ENCODE data around the gene ABR. TPM values are rescaled to one million over a fixed set of nuclear protein-coding genes. Genes with fewer than 3 reads are reported as not detected.
"Not testable (repeated sequence)": the region's sequence is repeated elsewhere in the genome, so short reads cannot be mapped to it uniquely, and the experiment has no call there.

ABR gene
- total RNA-seq, 1 experiment from 2014 or later = 35.4 TPM

- BruUV-seq (replicated peaks) = no TSS peak
- Histone ChIP-seq H3K79me2 (ENCODE audit: low read length) (no peaks in the 10 kb centered on the region), H3K36me3 (ENCODE audit: low read depth, low read length) (no peaks in the 10 kb centered on the region), H3K4me1 (ENCODE audit: insufficient read depth, low read length) (no peaks in the 10 kb centered on the region), H2AFZ (ENCODE audit: low read length) (no peak overlapping the region), H3K4me2 (ENCODE audit: low read length) (no peak overlapping the region), H4K20me1 (ENCODE audit: low read length) (no peaks in the 10 kb centered on the region), H3K9me3 (ENCODE audit: low read length) (no peaks in the 10 kb centered on the region), H3K27ac (ENCODE audit: low read length) (no peak overlapping the region), H3K9ac (ENCODE audit: low read length) (no peak overlapping the region), H3K4me3 (ENCODE audit: low read length) (no peak overlapping the region), H3K9me2 (replicated peaks; ENCODE audit: low read length) (no peaks in the 10 kb centered on the region), H3F3A (ENCODE audit: low read length, unreplicated experiment) (no peaks in the 10 kb centered on the region), H3K27me3 (ENCODE audit: low read length) (no peaks in the 10 kb centered on the region)
- ATAC-seq (no peak), DNase-seq (no peak)
- intact Hi-C loops (cut with micrococcal nuclease) = no loop called here
- no peak for TF ChIP-seq EZH2phosphoT487 (IDR thresholded peaks at IDR 0.05; ENCODE audit: borderline replicate concordance, low read length)
- CTCF ChIA-PET = no interaction called here
- POLR2A ChIA-PET (ENCODE audit: unreplicated experiment) = no interaction called here
Measured at GRCh38 chr17:1047879-1048470, 131.8 kb downstream of the ABR start.

GRCh38 chr17:1047177-1047878 is 132.5 kb downstream of the ABR start:
- BruUV-seq (replicated peaks) = no TSS peak
- CTCF ChIA-PET = no interaction called here
- intact Hi-C loops (cut with micrococcal nuclease) = no loop called here

GRCh38 chr17:1045456-1045855 is 134.3 kb downstream of the ABR start:
- no TSS peak for BruUV-seq (replicated peaks)
- Histone ChIP-seq H2AFZ (ENCODE audit: low read length) (no peak overlapping the region), H3K4me3 (ENCODE audit: low read length) (no peak overlapping the region), H3K36me3 (ENCODE audit: low read depth, low read length) (0 out of 2 replicates have a peak, but pooled peaks cover 6% of the 10 kb centered on the region), H3K4me1 (ENCODE audit: insufficient read depth, low read length) (no peaks in the 10 kb centered on the region), H4K20me1 (ENCODE audit: low read length) (no peaks in the 10 kb centered on the region), H3F3A (ENCODE audit: low read length, unreplicated experiment) (no peaks in the 10 kb centered on the region), H3K27me3 (ENCODE audit: low read length) (no peaks in the 10 kb centered on the region), H3K79me2 (ENCODE audit: low read length) (no peaks in the 10 kb centered on the region), H3K27ac (ENCODE audit: low read length) (no peak overlapping the region), H3K4me2 (ENCODE audit: low read length) (no peak overlapping the region), H3K9me3 (ENCODE audit: low read length) (no peaks in the 10 kb centered on the region), H3K9me2 (replicated peaks; ENCODE audit: low read length) (no peaks in the 10 kb centered on the region), H3K9ac (ENCODE audit: low read length) (no peak overlapping the region)
- ChIA-PET POLR2A (ENCODE audit: unreplicated experiment) (no interaction called here), CTCF (no interaction called here)
- intact Hi-C loops (cut with micrococcal nuclease) = no loop called here
- no peak for TF ChIP-seq EZH2 (IDR thresholded peaks at IDR 0.05; ENCODE audit: low read length, unreplicated experiment)
- no peak for TF ChIP-seq EZH2phosphoT487 (IDR thresholded peaks at IDR 0.05; ENCODE audit: borderline replicate concordance, low read length)
- no peak for TF ChIP-seq CTCF (conservative IDR thresholded peaks at IDR 0.05; ENCODE audit: low read depth, low read length)
- ATAC-seq = no peak
- DNase-seq = no peak

More at GRCh38 chr17:1047177-1047878, 132.5 kb downstream of the ABR start:
- no peak overlapping the region for H2AFZ ChIP-seq (ENCODE audit: low read length)
- H3K79me2 ChIP-seq (ENCODE audit: low read length) = no peaks in the 10 kb centered on the region
- H3K9me3 ChIP-seq (ENCODE audit: low read length) = no peaks in the 10 kb centered on the region
- H3K36me3 ChIP-seq (ENCODE audit: low read depth, low read length) = 0 out of 2 replicates have a peak, but pooled peaks cover 5% of the 10 kb centered on the region
- ATAC-seq (no peak), DNase-seq (no peak)
- H3K27ac ChIP-seq (ENCODE audit: low read length) = no peak overlapping the region
- H3K27me3 ChIP-seq (ENCODE audit: low read length) = no peaks in the 10 kb centered on the region
- H3K9me2 ChIP-seq (replicated peaks; ENCODE audit: low read length) = no peaks in the 10 kb centered on the region
- no peak overlapping the region for H3K9ac ChIP-seq (ENCODE audit: low read length)
- POLR2A ChIA-PET (ENCODE audit: unreplicated experiment) = no interaction called here
- H3K4me2 ChIP-seq (ENCODE audit: low read length) = no peak overlapping the region
- H3K4me1 ChIP-seq (ENCODE audit: insufficient read depth, low read length) = no peaks in the 10 kb centered on the region
- H3K4me3 ChIP-seq (ENCODE audit: low read length) = no peak overlapping the region
- no peak for TF ChIP-seq EZH2phosphoT487 (IDR thresholded peaks at IDR 0.05; ENCODE audit: borderline replicate concordance, low read length)
- TF ChIP-seq CTCF (conservative IDR thresholded peaks at IDR 0.05; ENCODE audit: low read depth, low read length) = no peak
- TF ChIP-seq EZH2 (IDR thresholded peaks at IDR 0.05; ENCODE audit: low read length, unreplicated experiment) = no peak
- no peaks in the 10 kb centered on the region for H3F3A ChIP-seq (ENCODE audit: low read length, unreplicated experiment)
- no peaks in the 10 kb centered on the region for H4K20me1 ChIP-seq (ENCODE audit: low read length)

- H3K79me2 ChIP-seq (ENCODE audit: low read length); H2AFZ ChIP-seq (ENCODE audit: low read length); H3K36me3 ChIP-seq (ENCODE audit: low read depth, low read length); DNase-seq; H3K9ac ChIP-seq (ENCODE audit: low read length); H3K27me3 ChIP-seq (ENCODE audit: low read length); H3F3A ChIP-seq (ENCODE audit: low read length, unreplicated experiment); H3K9me3 ChIP-seq (ENCODE audit: low read length); H3K4me2 ChIP-seq (ENCODE audit: low read length); ATAC-seq; H3K4me3 ChIP-seq (ENCODE audit: low read length); POLR2A ChIA-PET (ENCODE audit: unreplicated experiment); H3K4me1 ChIP-seq (ENCODE audit: insufficient read depth, low read length); BruUV-seq (replicated peaks); H3K9me2 ChIP-seq (replicated peaks; ENCODE audit: low read length); H4K20me1 ChIP-seq (ENCODE audit: low read length); CTCF ChIA-PET; H3K27ac ChIP-seq (ENCODE audit: low read length); intact Hi-C loops (cut with micrococcal nuclease): not testable (repeated sequence)
Measured at GRCh38 chr17:1044387-1045009, 135.3 kb downstream of the ABR start.
